ENCODE data around the gene BEST3.
A peak's percentile ranks its signal among the peaks of the same experiment; 100 is the strongest.
"Not testable (repeated sequence)": the region's sequence is repeated elsewhere in the genome, so short reads cannot be mapped to it uniquely, and the experiment has no call there.

The BEST3 gene

DNA sequence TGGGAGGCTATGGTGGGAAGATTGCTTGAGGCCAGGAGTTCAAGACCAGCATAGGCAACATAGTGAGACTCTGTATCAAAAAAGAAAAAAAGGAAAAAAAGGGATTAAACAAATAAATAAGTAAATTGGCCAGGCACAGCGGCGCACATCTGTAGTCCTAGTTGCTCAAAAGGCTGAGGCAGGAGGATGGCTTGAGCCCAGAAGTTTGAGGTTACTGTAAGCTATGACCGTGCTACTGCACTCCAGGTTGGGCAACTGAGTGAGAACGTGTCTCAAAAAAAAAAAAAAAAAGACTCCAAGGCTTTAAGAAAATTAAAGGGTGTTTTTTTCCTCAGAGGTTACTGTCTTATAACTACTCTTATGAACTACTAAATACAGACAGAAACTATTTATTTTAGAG, 11.7 kb downstream of the BEST3 start:
- DNase-seq = no peak

DNA sequence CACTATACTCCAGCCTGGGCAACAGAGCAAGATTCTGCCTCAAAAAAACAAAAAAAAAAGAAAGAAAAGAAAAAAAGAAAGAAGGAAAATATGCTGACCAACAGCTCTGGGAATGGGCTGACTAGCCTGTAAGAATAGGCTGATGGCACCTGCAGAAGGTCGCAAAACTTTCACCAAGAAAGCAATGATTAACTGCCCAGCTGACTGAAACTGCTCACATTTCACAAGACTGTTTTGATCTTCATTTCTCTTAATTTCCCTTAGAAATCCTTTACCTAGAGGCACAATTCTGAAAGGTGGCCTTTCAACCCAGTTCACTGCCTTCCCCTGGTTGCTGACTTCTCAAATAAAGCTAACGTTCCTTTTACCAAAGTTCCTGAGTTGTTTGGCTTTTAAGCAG, 12.4 kb downstream of the BEST3 start:
- no peak for DNase-seq

DNA sequence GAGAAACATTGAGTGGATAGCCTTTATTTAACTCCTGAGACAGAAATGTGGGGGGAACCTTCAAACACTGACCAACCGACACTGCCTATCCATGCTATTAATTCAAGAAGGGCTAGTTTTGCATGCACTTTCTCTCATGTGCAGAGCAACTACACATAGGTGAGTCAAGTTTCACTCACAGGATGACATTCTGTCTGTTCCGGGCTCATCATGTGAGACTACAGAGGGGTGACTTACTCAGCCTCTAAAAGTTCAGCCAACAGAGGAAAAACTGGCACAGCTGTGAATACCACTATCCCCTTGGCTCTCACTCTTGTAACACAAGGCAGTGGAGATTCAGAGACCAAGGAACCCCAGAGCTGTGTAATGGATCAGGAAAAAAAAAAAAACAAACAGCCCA, 13.3 kb downstream of the BEST3 start:
- DNase-seq = no peak

DNA sequence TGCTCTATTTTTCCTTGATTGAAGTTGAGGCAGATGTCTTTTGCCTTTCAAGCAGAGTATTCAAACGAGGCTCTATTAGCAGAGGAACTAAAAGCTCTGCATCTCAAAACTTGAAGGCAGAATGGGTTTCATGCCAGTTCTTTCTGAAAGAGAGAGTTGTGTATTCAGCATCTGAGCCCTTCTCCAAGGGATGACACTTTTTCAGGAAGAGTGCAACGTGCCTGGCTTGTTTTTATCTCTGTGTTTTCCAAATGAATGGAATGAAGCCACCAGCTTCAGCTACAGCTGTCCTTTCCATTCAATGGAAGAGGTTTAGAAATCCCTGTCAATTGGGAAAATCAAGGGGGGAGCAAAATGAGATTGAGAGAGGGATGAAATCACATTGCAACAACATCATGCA, 14.6 kb downstream of the BEST3 start:
- DNase-seq = no peak

DNA sequence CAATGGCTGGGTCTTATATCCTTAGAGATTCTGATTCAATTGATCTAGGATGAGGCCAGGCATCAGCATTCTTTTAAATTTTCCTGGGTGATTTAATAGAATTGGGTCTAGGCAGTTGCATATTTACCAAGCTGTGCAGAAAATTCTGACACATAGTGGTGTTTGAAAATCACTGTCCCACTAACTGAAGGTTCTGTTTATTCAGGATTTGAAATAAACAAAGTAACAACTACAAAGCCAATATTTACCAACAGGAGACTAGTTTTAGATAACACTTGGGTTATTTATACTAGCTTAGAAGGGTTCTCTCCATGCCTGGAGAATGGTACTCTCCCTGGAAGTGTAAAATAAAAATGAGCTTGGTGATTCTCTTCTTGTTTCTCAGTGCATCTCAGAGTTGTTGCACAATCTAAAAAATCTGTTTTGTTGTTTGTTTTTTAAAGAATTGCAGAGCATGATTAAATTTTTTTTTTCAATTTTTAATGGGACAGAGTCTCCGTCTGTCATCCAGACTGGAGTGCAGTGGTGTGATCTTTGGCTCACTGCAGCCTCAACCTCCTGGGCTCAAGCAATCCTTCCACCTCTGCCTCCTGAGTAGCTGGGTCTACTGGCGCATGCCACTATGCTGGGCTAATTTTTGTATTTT, 16.9 kb downstream of the BEST3 start:
- no peak for DNase-seq

DNA sequence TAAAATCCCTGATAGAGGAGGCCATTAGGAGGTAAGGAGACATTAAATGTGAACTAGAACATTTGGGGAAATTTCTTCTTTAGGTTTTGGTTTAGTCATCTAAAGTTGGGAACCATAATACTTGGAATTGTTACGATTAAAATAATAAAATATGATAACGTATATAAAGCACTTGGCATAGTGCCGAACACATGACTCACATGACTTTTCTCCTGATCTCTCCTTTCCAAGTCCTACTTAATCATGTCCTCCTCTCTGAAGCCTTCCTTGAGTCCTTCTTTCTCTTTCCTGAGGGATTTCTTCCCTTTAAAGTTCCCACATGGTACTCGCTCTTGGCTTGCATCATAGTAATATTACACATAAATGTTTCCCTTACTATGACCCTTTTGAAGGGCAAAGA, 20.0 kb downstream of the BEST3 start:
- no peak for DNase-seq

DNA sequence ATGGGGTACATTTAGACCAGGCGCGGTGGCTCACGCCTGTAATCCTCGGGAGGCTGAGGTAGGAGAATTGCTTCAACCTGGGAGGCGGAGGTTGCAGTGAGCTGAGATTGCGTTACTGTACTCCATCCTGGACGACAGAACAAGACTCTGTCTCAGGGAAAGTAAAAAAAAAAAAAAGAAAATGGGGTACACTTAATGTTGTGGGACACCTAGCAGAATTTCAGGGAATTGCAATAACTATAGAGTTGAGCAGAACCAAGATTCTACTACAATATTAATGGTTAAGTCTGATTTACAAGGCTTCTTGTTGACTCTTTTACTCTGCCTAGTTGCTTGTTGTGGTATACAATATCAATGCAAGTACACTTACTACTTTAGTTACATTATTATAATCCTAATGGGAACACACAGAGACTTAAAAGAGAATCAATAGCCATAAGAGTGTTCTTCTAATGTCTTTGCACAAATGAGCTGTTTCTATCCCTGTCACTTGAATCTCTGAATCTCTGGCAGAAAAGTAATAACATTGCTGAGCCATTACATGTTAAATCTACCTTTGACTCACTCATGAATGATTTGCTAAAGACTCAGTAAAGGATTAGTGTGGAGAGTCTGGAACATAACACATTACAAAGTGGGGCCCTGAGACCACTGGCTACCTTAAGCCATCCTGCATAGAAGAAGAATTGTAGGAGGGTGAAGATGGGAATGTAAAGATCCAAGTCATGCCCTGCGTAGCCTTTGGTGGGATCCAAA, 22.7 kb downstream of the BEST3 start:
- no peak for DNase-seq

DNA sequence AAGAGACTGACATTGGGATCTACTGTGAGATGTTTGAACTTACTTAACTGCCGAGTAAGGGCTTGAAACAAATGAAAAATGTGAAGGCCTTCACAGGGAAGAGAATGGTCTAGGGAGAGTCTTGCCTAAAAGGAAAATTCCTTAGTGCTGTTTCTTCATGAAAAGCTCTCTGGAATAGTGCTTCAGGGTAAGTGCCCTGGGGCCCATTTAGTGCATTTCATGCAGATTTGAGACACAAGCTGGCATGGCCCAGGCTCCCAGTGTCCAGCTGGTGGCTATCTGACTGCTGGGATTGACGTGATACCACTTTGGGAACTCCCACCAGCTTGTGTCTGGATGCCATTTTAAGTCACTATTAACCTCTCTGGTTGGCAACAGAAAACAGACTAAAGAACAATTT, 26.9 kb downstream of the BEST3 start:
- no peak for DNase-seq

DNA sequence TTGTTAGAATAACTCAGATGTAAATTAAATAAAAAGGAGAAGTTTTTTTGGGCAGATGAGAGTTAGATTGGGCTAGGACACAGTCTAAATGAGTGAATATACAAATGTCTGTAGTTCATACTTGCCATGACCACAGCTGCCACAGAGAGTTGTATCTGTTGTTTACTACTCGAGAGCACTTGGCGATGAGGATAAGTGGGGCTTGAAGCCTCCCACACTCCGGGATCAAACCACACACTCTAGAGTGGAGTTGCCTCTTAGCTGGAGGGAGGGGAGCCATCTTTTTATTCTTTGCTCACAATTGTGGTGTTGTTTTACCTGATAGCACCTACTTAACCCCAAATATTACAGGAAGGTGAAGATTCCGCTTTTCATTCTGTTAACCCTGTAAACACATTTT, 27.5 kb downstream of the BEST3 start:
- DNase-seq = peak; percentile 77

DNA sequence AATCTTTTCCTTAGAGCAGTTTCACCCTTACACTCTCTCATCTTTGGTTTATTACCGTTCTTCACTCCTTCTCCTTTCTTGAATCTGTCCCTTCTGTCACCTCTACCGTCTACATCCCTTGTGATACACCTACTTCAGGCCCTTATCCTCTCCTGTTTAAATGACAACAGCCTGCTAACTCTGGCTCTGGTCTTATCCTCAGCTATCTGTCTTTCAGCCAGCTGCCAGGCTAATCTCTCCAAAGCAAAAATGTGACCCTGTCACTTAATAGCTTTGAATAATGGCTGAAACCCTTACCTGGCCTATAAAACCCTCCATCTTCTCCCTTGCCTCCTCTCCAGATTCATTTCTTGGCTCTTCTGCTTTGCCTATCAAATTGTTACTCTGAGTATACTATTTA, 32.3 kb downstream of the BEST3 start:
- DNase-seq = peak; percentile 68 to 87

DNA sequence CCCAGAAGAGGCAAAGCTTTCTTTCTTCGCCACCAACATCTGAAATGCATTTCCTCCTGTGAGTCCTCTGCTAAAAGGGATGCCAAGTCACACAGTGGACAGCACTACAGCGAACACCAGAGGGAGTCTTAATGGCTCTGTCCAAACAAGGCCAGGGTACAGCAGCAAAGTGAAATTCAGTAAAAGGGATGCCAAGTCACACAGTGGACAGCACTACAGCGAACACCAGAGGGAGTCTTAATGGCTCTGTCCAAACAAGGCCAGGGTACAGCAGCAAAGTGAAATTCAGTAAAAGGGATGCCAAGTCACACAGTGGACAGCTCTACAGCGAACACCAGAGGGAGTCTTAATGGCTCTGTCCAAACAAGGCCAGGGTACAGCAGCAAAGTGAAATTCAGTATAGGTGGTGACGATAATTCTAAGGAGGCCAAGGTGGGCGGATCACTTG, 34.1 kb downstream of the BEST3 start:
- DNase-seq = not testable (repeated sequence)

DNA sequence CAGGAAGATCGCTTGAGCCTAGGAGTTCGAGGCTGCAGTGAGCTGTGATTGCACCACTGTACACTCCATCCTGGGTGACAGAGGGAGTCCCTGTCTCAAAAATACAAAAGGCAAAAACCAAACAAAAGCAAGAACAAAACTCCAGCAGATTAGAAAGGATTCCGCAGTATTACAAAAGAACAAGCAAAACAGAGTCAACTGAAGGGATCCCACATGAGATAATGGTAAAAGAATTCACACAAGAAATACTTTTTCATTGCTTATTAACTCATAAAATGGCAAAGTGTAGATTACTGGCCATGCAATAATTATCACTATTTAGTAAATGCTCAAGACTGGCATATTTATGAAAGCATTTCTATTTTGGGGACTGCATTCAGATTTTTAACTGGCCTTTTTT, 35.4 kb downstream of the BEST3 start:
- DNase-seq = no peak

DNA sequence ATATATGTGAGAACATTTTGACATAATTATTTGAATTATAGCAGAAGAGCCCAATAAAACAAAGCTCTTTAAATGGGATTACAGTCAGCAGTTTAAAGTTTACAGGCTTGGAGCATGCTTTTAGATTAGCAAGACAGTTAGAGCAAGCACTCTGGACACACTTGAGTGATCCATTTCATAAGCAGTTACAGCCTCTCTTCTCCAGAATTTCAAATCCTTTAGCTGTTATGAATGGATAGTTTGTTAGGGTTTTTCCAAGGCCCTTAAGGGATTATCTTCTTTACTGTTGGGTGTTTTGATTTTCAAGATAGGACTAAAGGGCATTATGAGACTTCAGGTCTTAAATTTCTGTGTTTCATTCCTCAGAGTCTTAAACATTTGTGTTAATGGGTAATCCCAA, 36.3 kb downstream of the BEST3 start:
- peak; percentile 48 to 81 for DNase-seq

DNA sequence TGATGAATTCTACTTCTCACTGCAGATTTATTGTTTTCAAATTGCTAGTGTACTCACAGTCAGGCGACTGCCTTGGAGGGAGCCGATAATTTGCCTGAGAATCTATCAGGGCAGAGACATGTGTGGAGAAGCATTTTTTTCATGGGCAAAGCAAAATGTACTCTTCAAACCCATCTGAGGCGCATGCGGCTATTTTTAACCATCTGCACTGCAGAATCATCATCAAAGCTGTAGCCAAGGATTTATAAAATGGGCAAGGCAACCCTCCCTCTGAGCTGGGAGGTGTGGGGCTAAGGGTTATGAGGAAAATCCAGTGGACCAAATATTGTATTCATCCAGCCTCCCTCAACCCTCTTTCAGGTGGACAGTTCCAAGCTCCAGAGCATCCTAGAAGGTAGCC, 37.7 kb downstream of the BEST3 start:
- DNase-seq = no peak

DNA sequence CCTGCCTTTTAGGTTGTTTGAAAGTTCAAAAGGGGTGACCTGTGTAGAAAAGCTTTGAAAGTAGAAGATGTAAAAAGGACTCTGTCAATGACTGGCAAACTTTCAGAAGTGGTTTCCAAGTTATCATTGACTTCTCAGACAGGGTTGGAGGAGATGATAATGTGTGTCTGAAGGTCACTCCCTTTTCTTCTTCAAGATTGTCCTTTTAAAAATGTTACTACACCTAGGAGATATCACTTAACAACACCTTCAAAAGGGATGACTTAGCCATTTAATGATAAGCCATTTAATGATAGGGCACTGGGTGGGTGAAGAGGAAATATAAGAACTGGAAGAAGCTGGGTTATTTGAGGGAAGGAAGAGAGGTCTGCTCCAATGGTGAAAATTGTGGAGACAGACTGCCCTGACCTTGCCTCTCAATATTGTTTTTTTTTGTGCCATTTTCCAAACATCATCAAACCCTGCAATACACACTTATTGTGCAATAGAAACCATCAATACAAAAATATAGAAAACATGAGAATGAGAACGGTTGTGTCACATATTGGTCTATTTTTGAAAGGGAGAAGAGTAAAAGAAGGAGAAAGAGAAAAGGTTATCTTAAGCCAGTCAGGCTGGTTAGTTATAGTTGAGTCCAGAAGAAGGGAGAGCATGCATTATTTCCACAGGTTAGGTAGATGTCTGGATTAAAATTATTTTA, 38.8 kb downstream of the BEST3 start:
- no peak for DNase-seq

DNA sequence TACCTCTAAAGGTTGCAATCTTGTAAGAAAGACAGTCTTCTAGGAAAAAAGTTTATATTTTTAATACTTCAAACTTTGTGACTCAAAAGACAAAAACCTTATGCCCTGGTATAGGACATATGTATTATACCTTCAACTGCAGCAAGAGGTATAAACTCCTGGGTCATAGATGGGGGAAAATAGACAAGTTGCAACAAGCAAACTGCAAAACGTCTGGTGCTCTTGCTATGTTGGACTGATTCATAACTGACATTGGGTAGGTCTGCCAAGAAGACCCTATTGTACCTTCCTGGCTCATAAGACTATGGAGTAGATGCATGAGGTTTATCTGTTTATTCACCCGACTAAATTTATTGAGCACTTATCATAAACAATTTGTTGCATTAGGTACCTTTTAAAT, 40.9 kb downstream of the BEST3 start:
- DNase-seq = no peak

DNA sequence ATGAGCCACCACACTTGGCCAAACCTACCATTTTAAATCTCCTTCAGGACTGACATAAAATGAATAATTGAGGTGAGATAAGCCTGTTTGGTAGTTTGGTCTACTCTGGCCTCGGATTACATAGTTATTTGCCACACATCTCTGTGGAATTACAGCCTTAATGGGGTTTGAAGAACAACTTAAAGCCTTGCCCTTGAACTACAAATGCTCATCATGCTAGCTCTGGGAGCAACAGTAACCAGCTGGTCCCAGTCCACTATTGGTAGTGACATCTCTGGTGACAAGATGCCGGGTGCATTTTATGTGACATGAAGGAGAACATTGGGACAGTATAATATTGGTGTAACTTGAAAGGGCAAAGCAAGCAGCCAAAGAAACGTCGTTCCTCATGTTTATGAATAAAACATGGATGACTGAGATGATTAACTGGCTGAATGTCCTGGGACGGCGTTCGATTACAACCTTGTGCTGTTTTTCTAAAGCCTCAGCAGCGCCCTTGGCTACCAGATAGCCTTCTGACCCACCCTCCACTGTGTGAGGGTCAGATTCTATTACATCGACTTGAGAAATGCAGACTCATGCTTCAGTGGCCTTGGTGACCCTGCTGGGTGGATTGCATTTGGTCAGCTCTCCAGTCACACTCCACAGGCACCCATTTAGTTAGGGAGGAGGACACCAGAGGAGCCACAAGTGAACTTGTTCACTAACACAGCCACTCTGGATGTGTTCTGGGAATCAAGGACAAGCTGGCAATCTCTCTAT, 41.5 kb downstream of the BEST3 start:
- no peak for DNase-seq

DNA sequence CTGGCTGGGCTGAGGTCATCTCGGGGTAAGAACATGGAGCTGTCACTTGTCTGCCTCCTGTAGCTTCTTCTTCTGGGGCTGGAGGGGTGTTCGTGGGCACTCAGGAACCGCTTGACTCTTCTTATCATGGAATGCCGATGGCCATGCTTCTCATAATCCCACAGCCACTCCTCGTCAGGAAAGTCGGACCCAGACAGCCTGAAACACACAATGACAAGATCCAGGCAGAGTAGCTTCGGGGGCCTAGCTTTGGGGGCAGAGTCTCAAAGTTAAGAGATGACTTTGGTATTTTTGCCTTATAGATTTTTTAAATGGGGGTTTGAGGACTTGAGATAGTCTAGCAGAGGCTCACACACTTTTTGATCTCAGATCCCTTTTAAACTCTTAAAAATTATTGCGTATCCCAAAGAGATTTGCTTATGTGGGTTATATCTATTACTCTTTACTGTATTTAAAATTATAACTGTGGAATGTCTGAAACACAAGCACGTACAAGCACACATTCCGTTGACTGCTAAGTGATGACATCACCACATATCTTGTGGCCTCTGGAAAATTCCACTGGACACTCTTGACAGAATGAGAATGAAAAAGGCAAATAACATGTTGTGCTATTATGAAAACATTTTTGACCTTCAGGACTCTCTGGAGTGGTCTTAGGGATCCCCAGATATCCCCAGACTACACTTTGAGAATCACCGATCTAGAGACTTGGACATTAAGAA, 43.3 kb downstream of the BEST3 start:
- DNase-seq = no peak

DNA sequence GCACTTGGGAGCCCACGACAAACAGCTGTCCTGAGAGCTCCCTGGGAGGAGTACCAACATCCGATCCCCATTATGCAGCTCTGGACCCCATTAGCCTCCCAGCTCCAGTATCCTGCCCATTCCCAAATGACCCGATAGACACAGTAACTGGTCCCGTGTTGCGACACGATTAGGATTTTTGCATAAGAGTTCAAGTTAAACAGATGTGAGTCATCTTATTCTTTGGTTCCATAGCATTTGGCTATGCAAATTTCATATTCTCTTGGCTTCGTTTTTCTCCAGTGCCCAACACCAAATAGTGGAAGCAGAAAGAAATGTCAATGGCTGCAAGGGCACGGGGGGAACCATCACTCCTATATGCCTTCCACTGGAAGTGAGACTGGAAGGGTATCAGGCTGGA, 45.4 kb downstream of the BEST3 start:
- no peak for DNase-seq

DNA sequence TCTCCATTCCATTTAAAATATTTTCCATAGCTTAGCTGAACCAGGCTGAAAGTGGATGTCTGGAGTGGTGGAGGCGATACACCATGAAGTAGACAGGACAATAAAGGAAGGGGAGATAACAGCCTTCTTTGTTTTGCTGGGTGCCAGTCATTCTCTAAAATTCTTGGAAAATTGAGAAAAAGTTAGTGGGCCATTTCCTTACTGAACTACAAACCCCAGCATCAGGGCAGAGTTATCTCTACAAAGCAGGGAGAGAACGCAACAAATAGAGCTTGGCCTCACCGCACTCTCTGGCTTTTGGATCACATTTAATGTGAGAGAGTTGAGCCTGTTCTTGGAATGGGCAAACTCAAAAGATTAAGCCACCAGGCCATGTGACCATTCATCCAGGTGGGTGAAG, 47.2 kb downstream of the BEST3 start:
- no peak for DNase-seq

DNA sequence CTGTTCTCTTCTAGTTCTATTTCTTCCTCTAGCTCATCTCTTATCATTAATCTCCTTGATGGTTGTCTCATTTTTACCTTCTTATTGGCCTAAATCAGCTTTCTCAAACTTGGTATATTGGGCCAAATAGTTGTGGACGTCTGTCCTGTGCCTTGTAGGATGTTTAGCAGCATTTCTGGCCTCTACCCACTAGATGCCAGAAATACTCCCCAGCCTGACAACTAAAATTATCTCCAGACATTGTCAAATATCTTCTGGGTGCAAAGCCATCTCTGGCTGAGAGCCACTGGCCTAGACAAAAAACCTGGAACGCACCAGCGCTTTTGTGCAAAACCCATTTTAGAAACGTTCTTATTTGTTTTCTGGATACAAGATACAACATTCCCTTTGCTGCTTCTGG, 49.6 kb downstream of the BEST3 start:
- DNase-seq = no peak

DNA sequence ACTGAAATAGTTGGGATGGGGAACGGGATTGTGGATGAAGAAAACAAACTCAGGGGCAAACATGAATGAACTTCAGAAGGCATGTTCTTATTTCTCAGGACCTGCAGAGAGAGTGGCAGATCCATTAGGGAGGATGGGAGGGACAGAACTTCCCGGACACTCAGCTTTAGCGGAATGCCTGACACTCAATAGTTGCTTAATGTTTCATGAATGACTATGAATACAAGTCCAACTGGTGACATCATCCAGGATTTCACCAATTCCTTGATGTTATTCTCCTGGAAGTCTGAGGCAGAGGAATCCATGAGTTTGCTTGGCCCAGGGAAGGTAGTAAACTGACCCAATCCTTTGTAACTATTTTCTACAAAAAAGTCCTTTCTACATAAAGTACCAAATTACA, 50.6 kb downstream of the BEST3 start:
- no peak for DNase-seq

DNA sequence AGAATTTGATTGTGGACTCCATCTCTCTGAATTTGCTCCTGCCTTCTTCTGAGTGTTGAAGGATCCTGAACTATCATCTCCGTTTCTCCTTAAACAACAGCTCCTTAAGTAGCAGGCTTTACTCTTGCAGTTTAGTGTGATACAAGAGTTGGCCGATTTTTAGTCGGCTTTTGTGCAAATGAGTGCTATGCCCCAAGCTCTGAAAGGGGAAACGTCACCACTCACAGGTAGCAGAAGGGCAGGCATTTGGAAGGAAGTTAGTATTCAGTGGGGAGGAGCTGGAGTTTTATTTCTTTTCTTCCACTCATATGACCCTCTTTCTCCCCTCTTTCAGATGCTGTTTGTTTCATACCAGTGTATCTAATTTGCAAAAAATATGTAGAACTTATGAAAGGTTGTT, 51.9 kb downstream of the BEST3 start:
- no peak for DNase-seq

Data from NCI-H524 (cell line).